Measurements from ENCODE around the gene LRRC15. TPM values are rescaled to one million over a fixed set of nuclear protein-coding genes. Genes with fewer than 3 reads are reported as not detected.

Gene LRRC15
- total RNA-seq, 1 donor from 2014 or later = not detected

DNA sequence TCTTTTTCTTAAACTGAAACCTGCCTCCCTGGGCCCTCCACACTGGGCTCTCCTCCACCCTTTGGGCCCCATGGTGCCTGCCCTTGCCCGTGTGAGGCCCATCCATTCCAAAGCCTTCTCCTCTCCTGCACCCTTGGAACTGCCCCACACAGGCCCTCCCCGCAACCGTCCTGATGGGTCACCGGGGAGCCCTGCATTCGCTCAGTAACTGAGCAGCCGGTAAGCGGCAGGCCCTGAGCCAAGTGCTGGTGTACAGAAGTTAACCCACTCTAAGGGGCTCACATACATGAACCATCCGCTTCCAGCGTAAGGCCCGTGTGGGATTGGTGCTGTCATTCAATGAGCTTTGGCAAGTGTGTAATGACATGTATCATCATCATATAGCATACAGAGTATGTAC lies 5.4 kb upstream of the LRRC15 start:
- Histone ChIP-seq H3K4me1 (peaks cover under 1% of the 10 kb centered on the region), H3K36me3 (no peaks in the 10 kb centered on the region), H3K9me3 (no peaks in the 10 kb centered on the region), H3K4me3 (no peak overlapping the region), H3K27ac (no peak overlapping the region), H3K27me3 (no peaks in the 10 kb centered on the region)
- no peak for TF ChIP-seq POLR2AphosphoS5 (IDR thresholded peaks at IDR 0.05; ENCODE audit: insufficient read depth in 1 of 2, low read depth in 1 of 2)
- TF ChIP-seq POLR2A (IDR thresholded peaks at IDR 0.05) = no peak
- TF ChIP-seq, protein P1, sequence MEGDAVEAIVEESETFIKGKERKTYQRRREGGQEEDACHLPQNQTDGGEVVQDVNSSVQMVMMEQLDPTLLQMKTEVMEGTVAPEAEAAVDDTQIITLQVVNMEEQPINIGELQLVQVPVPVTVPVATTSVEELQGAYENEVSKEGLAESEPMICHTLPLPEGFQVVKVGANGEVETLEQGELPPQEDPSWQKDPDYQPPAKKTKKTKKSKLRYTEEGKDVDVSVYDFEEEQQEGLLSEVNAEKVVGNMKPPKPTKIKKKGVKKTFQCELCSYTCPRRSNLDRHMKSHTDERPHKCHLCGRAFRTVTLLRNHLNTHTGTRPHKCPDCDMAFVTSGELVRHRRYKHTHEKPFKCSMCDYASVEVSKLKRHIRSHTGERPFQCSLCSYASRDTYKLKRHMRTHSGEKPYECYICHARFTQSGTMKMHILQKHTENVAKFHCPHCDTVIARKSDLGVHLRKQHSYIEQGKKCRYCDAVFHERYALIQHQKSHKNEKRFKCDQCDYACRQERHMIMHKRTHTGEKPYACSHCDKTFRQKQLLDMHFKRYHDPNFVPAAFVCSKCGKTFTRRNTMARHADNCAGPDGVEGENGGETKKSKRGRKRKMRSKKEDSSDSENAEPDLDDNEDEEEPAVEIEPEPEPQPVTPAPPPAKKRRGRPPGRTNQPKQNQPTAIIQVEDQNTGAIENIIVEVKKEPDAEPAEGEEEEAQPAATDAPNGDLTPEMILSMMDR (IDR thresholded peaks at IDR 0.05) = no peak
- DNase-seq (ENCODE audit: extremely low spot score in 2 of 2) = no peak
- intact Hi-C loops (cut with DNase I) = no loop called here

DNA sequence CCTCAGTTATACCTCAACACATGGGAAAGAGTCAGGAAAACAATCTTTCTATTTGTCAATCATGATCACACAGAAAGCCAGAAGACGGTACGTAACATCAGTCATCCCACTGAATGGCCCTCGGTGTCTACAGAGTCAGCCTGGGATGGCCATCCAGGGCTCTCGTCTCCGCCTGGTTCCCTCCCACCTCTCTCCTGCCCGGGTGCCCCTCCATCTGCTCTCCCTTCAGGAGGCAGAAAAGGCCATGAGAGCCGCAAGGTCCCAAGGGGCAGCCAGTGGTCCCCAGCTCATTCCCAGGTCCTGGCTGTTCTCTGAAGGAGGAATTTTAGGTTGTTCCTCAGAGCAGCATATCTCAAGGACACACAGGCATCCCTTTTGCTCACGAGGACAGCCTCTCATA lies 4.4 kb upstream of the LRRC15 start:
- Histone ChIP-seq H3K27ac (no peak overlapping the region), H3K4me1 (peaks cover 11% of the 10 kb centered on the region), H3K4me3 (no peak overlapping the region), H3K36me3 (no peaks in the 10 kb centered on the region), H3K9me3 (no peaks in the 10 kb centered on the region), H3K27me3 (no peaks in the 10 kb centered on the region)
- no peak for DNase-seq (ENCODE audit: extremely low spot score in 2 of 2)
- intact Hi-C loops (cut with DNase I) = no loop called here
- no peak for TF ChIP-seq POLR2AphosphoS5 (IDR thresholded peaks at IDR 0.05; ENCODE audit: insufficient read depth in 1 of 2, low read depth in 1 of 2)
- TF ChIP-seq, protein P1 (IDR thresholded peaks at IDR 0.05) = no peak
- no peak for TF ChIP-seq POLR2A (IDR thresholded peaks at IDR 0.05)

DNA sequence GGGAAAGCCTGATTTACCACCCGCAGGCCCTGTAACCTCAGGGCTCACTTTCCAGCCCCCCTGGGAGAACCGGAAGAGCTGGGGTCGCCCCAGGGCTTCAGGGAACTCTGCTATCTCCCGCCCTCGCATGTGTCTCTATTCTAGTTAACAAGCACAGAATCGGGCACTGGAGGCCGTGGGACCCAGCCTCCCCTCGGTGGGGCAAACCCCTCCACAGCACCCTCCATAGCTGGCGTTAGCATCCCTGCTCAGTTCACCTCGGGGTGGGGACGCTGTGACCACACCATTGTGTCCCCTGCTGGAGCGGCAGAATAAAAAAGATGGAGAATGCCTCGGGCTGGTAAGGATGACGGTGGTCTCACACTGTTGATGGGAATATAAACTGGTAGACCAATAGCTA lies 3.5 kb upstream of the LRRC15 start:
- DNase-seq (ENCODE audit: extremely low spot score in 2 of 2) = no peak
- no peaks in the 10 kb centered on the region for H3K27me3 ChIP-seq
- TF ChIP-seq POLR2AphosphoS5 (IDR thresholded peaks at IDR 0.05; ENCODE audit: insufficient read depth in 1 of 2, low read depth in 1 of 2) (no peak), POLR2A (IDR thresholded peaks at IDR 0.05) (no peak)
- TF ChIP-seq, protein P1 (IDR thresholded peaks at IDR 0.05) = no peak
- peaks cover 17% of the 10 kb centered on the region for H3K4me1 ChIP-seq
- no peaks in the 10 kb centered on the region for H3K9me3 ChIP-seq
- intact Hi-C loops (cut with DNase I) = no loop called here
- H3K4me3 ChIP-seq = no peak overlapping the region
- H3K27ac ChIP-seq = no peak overlapping the region
- H3K36me3 ChIP-seq = no peaks in the 10 kb centered on the region

GRCh38 chr3:194370753-194371152 lies 1.2 kb upstream of the LRRC15 start:
- no peak overlapping the region for H3K4me3 ChIP-seq
- intact Hi-C loops (cut with DNase I) = no loop called here
- DNase-seq (ENCODE audit: extremely low spot score in 2 of 2) = no peak
- H3K9me3 ChIP-seq = no peaks in the 10 kb centered on the region
- no peaks in the 10 kb centered on the region for H3K36me3 ChIP-seq
- no peaks in the 10 kb centered on the region for H3K27me3 ChIP-seq
- TF ChIP-seq POLR2A (IDR thresholded peaks at IDR 0.05) (no peak), POLR2AphosphoS5 (IDR thresholded peaks at IDR 0.05; ENCODE audit: insufficient read depth in 1 of 2, low read depth in 1 of 2) (no peak)
- TF ChIP-seq, protein P1 (IDR thresholded peaks at IDR 0.05) = no peak
- peaks cover 17% of the 10 kb centered on the region for H3K4me1 ChIP-seq
- no peak overlapping the region for H3K27ac ChIP-seq

GRCh38 chr3:194368918-194369317 lies 625 bp downstream of the LRRC15 start:
- H3K27me3 ChIP-seq = no peaks in the 10 kb centered on the region
- intact Hi-C loops (cut with DNase I) = no loop called here
- H3K27ac ChIP-seq = no peak overlapping the region
- no peak for DNase-seq (ENCODE audit: extremely low spot score in 2 of 2)
- H3K9me3 ChIP-seq = no peaks in the 10 kb centered on the region
- H3K4me3 ChIP-seq = no peak overlapping the region
- peaks cover 29% of the 10 kb centered on the region for H3K4me1 ChIP-seq
- H3K36me3 ChIP-seq = no peaks in the 10 kb centered on the region
- TF ChIP-seq, protein P1 (IDR thresholded peaks at IDR 0.05) = no peak
- no peak for TF ChIP-seq POLR2AphosphoS5 (IDR thresholded peaks at IDR 0.05; ENCODE audit: insufficient read depth in 1 of 2, low read depth in 1 of 2)
- TF ChIP-seq POLR2A (IDR thresholded peaks at IDR 0.05) = no peak

Measured in vagina (tissue), 2 donors.